ENCODE measurements around the gene GNG14.
"Not testable (repeated sequence)": the region's sequence is repeated elsewhere in the genome, so short reads cannot be mapped to it uniquely, and the experiment has no call there.

GNG14 gene

GRCh38 chr19:12668346-12668745, 19.5 kb upstream of the GNG14 start:
- no peak for DNase-seq

DNA sequence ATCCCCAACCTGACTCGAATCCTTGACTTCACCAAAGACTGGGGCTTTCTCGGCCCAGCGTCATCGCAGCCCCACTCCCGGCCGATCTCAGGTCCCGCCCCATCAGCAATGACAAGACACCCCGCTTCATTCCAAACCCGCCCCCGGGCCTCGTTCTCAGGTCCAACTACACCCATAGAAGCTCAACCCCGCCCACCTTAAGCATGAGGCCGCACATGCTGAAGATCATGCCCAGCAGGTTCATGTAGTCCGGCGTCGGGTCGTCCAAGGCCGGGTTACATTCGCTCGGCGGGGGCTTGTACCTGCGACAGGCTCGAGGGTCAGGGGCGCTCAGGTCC, 18.9 kb upstream of the GNG14 start:
- DNase-seq: no peak

DNA sequence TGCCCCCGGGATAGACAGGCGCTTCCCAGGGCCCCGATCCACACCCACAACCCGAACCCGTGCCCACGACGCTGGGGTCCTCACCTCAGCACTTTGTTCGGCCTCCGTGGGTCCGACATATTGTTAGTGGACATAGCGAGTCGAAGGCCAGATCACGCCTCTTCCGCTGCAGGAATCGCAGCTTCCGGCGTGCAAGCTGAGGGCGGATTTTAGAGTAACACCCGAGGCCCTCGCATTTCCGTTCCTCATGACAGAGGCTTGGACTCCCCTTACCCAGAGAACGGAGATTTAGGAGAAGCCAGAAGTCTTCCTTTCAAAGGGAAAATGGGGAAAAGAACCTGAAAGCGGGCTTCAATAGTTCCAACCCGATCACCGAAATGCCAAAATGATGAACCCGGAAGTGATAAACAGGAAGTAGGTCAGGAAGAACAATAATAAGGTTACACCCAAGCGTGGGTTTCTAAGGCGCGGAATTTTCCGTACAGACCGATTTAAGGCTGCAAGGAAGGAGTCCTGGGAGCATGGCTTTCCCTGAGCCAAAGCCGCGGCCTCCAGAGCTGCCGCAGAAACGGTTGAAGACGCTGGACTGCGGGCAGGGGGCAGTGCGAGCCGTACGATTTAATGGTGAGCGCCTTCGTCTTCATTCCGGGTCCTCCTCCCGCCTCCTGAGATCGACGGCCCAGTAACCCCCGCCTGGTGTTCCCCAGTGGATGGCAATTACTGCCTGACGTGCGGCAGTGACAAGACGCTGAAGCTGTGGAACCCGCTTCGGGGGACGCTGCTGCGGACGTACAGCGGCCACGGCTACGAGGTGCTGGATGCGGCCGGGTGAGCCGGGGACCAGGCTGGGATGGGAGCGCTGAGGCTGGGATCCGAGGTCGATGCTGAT, 18.3 kb upstream of the GNG14 start:
- peak; percentile 44 for DNase-seq

- no peak for DNase-seq
Observed at GRCh38 chr19:12670159-12670928, 17.5 kb upstream of the GNG14 start.

DNA sequence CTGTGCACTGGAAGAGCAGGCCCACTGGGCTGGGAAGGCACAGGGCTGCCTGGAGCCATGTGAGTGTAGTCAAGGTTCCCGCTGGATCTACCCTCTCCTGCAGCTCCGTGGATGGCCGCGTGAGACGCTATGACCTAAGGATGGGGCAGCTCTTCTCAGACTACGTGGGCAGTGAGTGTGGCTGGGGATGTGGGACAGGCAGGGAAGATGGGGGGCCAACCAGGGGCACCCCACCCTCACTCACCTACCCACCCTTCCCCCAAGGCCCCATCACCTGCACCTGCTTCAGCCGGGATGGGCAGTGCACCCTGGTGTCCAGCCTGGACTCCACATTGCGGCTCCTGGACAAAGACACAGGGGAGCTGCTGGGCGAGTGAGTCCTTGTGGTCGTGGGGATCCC, 15.1 kb upstream of the GNG14 start:
- no peak for DNase-seq

GRCh38 chr19:12675399-12675798, 12.4 kb upstream of the GNG14 start:
- no peak for DNase-seq

- no peak for DNase-seq
Observed at GRCh38 chr19:12675940-12676339, 11.9 kb upstream of the GNG14 start.

GRCh38 chr19:12676384-12676792, 11.4 kb upstream of the GNG14 start:
- peak; percentile 63 for DNase-seq

DNA sequence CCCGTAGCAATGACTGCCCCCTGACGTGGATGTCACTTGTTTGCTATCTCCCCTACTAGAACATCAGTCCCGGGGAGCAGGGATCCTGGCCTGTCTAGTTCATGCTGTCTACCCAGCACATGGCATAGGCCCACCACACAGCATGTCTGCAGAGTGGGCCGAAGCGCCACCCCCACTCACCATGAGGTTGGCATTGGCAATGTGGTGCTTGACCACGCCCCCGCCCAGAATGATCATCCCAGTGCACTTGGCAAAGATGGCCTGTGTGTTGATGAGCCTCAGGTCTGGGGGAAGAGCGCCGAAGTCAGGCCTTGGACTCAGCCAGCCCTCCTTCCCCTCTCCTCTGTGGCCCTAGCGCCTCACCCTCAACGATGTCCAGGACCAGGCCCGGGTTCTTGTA, 10.9 kb upstream of the GNG14 start:
- no peak for DNase-seq

DNA sequence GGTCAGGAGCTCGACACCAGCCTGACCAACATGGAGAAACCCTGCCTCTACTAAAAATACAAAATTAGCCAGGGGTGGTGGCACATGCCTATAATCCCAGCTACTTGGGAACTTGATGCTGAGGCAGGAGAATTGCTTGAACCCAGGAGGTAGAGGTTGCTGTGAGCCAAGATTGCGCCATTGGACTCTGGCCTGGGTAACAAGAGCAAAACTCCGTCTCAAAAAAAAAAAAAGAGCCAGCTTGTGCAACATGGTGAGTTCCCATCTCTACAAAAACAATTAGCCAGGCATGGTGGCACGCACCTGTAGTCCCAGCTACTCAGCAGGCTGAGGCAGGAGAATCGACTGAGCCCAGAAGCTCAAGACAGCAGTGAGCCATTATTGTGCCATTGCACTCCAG, 9.8 kb upstream of the GNG14 start:
- DNase-seq: not testable (repeated sequence)

GRCh38 chr19:12680034-12680433, 7.8 kb upstream of the GNG14 start:
- no peak for DNase-seq

DNA sequence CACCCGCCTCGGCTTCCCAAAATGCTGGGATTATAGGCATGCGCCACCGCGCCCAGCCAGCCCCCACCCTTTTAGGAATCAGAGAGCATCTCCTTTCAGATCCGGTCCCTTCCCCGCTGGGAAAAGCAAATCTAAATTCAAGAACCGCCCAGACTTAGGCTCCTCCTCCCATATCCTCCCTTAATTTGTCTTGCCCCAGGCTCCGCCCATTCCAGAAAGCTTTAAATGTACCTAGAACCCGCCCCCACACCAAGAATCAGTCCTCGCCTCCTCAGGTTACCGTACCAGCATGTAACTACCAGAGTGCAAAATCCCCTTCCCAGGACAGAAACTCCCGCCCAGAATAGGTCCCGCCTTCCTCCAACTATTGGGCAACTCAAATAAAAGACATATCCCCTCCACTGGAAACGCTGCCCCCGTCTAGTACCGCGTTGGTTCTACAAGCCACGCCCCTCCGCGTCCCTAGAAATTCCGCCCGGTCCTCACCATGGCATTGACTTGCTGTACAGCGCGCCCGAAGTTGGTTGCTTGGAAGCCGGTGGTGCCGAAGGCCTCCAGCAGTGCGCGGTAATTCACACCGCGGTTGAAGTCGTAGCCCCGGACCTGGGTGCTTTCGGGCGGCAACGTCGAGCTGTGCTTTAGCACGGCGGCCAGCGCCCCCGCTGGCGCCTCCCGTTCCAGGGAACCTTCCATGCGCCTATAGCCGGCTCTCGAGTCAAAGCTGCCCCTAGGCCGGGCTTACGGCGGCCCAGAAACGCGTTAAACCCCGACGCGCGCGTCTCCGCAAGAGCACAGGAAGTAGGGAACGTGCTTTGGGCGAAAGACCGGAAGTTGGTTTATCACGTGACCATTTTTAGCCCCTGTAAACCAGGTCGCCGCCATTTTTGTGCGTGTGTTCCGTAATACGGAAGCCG, 6.5 kb upstream of the GNG14 start, which contains the start of gene DHPS:
DHPS (minus strand) TSS at position 807 of the 914 bp plus-strand sequence; CDS start at position 693, 114 bp downstream.
- peak; percentile 94 for DNase-seq

GRCh38 chr19:12685831-12686230, 2.0 kb upstream of the GNG14 start:
- DNase-seq: no peak

DNA sequence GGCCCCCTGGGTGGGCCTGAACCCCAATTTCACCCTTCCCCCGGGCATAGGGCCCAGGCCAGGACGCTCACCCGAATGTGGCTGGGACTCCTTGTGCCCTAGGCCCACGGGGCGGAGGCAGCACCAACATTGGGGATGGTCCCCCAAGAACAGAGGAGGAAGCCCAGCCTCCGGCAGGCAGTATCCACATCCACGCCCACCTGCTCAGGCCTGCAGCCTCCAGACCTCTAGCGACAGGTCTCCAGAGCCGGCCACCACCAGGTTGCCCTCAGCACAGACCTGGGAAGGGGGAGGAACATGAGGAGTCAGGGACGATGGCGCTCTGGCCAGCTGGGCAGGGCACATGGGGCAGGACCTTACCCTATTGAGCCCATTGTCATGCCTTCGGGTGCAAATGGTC, 1.2 kb downstream of the GNG14 start:
- DNase-seq: no peak

DNA sequence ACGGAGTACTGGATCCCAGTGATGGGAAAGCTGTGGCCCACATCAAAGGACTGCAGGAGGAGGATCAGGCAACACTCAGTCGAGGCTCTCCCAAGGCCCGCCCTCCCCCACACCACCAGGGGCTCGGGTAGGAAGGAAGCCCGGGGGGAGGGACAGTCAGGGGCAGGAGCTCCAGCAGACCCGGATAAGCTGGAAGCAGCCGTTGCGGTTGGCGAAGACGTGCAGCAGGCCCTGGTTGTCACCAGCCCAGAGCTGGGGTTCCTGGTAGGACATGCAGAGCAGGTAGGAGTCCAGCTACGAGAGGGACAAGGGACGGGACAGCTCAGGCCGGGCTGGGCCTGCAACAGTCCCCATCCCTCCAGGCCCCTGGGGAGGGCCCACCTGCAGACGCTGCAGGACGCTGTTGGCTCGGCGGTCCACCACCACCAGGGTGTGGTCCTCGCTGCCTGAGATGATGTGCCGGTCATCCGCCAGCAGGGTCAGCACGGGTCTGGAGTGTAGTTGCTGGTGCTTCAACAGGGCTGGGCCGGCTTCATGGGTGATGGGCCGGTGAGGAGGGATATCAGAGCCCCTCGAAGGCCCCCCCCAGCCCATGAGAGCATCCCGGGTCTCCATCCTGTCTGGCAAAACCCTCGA, 1.9 kb downstream of the GNG14 start:
- DNase-seq: no peak

DNA sequence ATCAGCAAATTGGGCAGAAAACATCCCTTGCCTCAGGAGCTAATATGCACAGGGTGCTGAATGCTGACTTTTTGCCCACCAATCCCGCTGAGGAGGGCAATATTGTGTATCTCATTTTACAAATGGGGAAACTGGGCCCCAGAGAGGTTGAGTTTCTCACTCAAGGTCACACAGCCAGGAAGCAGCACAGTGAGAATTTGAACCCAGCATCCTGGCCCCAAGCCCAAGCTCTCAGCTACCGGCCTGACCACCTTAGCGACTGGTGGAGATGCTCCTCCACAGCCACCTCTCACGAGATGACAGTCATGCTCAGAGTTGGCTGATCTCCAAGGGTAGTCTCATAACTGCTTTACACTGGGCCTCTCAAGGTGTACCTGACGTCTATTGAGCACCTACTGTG, 5.2 kb downstream of the GNG14 start:
- no peak for DNase-seq

- DNase-seq: no peak
Observed at GRCh38 chr19:12694641-12695040, 6.8 kb downstream of the GNG14 start.

DNA sequence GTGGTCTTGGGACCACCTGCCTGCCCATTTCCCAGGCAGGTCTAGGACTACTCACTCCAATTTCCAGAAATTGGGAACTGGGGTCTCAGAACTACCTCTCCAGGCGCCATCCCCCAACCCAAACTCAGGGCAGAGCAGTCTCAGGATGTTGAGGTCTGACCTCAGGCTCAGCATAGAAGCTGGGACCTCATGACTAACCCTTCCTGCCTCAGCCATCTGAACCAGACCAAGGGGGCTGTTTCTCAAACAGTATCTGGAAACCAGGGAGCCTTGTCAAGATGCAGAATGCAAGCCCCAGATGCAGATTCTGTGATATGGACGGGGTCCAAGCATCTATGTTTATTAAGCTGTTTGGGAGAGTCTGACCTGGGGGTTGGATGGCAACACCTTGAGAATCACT, 7.3 kb downstream of the GNG14 start:
- no peak for DNase-seq

DNA sequence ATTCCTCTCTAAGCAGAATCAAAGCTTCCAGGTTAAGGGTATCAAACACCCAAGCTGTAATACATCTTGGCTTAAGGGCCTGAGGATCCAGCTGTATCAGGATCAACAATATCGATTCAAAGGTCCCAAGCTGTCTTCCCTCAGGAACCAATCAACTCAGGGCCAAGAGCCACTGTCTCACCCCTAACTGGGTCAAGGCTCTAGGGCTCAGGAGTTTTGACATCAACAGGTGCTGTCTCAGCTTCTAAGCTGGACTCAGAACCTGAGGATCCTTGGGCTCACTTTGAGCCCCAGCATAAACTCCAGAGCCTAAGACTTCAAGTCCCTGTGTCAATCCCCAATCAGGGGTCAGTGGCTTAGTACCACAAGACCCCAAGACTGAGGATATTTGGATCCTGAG, 7.7 kb downstream of the GNG14 start:
- no peak for DNase-seq

DNA sequence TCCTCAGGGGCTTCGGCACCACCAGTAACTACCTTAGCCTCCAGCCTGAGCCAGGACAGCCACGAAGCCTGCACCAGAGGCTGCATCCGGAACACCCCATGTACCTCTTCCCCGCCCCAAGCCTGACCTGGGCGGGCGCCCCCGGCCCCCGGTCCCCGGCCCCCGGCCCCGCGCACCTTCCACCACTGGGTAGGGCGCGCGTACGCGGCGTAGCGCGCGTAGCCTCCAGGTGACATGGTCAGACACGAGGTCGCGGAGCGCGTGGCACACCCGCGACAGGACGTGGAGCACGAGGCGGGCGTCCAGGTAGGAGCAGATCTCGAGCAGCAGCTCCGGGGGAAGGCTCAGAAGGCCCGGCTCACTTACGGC, 8.2 kb downstream of the GNG14 start:
- no peak for DNase-seq

DNA sequence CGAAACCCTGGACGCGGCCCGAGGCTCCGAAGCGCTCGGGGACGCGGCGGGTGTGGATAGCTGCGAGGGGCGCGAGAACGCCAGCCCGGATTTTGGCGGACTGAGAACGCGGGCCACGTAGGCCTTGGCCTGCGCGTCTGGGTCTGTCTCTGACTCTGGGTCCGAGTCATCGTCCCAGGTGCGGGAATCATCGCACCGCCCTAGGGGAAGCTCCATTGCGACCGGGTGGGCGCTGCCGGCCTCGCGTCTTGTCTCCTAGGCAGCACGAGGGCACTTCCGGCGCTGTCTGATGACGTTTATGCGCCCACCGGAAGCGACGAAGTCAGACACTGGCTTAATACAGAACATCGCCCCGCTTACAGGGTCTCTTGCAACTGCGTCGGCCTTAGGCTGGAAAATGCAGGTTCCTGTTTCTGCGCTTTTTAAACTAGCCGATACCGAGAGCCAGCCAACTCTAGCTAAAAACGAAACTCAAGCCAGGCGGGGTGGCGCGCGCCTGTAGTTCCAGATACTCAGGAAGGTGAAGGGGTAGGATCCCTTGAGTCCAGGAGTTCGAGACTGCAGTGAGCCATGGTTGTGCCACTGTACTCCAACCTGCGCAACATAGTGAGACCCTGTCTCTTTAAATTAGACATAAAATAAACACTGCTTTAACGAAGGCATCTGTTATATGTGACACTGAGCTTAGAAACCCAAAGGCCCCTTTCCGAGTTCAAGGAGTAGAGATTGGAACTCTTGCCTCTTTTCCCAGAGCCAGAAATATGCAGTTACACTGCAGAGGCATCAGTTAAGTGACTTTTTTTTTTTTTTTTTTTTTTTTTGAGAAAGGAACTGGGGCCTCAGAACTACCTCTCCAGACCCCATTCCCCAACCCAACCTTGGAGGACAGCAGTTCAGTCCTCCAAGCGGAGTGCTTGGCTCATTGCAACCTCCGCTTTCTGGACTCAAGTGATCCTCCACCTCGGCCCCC, 8.9 kb downstream of the GNG14 start, which contains the start of gene FBXW9:
FBXW9 (minus strand) TSS at position 266 of the 970 bp plus-strand sequence; CDS start at position 216, 50 bp downstream.
- peak; percentile 76 for DNase-seq
